Astrocyte (in vitro differentiated cells and primary cell): ENCODE measurements around the gene EXOC5. TPM values are rescaled to one million over a fixed set of nuclear protein-coding genes. Genes with fewer than 3 reads are reported as not detected.

Experiments used
- DNase-seq: peaks from one replicate; pipeline ENCODE4 v3.0.0-alpha.2; 2010; ENCODE audit warnings: low read depth
- FAIRE-seq: peaks from 2 replicates; lab custom pipeline; 2011; peaks lifted over from hg19 to GRCh38; lab: Jason Lieb, UNC
- H2AFZ ChIP-seq: 2 replicates; pipeline ENCODE4 v1.6.0; 2012; ENCODE audit warnings: low read depth, low read length, inconsistent platforms
- H3K27ac ChIP-seq: 2 replicates; pipeline ENCODE4 v1.5.1; 2011; ENCODE audit warnings: low read depth, low read length, inconsistent platforms
- H3K27me3 ChIP-seq: 2 replicates; pipeline ENCODE4 v1.6.0; 2011; ENCODE audit warnings: low read length, inconsistent platforms; ENCODE audit not compliant: insufficient read depth
- H3K36me3 ChIP-seq: 2 replicates; pipeline ENCODE4 v1.5.1; 2011; ENCODE audit warnings: low read length, inconsistent platforms; ENCODE audit not compliant: insufficient read depth
- H3K4me1 ChIP-seq: 2 replicates; pipeline ENCODE4 v1.5.1; 2011; ENCODE audit warnings: low read length, inconsistent platforms; ENCODE audit not compliant: insufficient read depth
- H3K4me2 ChIP-seq: 2 replicates; pipeline ENCODE4 v1.6.0; 2012; ENCODE audit warnings: low read length, inconsistent platforms
- H3K4me3 ChIP-seq: 2 replicates; pipeline ENCODE4 v1.5.1; 2011; ENCODE audit warnings: low read depth, mild to moderate bottlenecking, low read length, inconsistent platforms; ENCODE audit not compliant: insufficient read depth
- H3K79me2 ChIP-seq: 2 replicates; pipeline ENCODE4 v1.6.0; 2012; ENCODE audit warnings: mild to moderate bottlenecking, low read length, inconsistent platforms; ENCODE audit not compliant: insufficient read depth
- H3K9ac ChIP-seq: 2 replicates; pipeline ENCODE4 v1.6.0; 2012; ENCODE audit warnings: mild to moderate bottlenecking, low read length, inconsistent platforms
- H3K9me3 ChIP-seq: 2 replicates; pipeline ENCODE4 v1.5.1; 2012; ENCODE audit warnings: low read depth, mild to moderate bottlenecking, low read length, inconsistent platforms; ENCODE audit not compliant: insufficient read depth
- H4K20me1 ChIP-seq: 2 replicates; pipeline ENCODE4 v1.6.0; 2012; ENCODE audit warnings: low read length, inconsistent platforms; ENCODE audit not compliant: insufficient read depth
- H3K27ac Mint-ChIP-seq: one replicate; pipeline ENCODE4 v1.8.0; 2021; ENCODE audit warnings: mild to moderate bottlenecking, mixed read lengths; ENCODE audit not compliant: unreplicated experiment
- H3K27me3 Mint-ChIP-seq: one replicate; pipeline ENCODE4 v1.8.0; 2021; ENCODE audit warnings: low read depth, mixed read lengths; ENCODE audit not compliant: unreplicated experiment
- H3K36me3 Mint-ChIP-seq: one replicate; pipeline ENCODE4 v1.8.0; 2021; ENCODE audit warnings: low read depth, mixed read lengths; ENCODE audit not compliant: unreplicated experiment
- H3K4me1 Mint-ChIP-seq: one replicate; pipeline ENCODE4 v1.8.0; 2021; ENCODE audit warnings: low read depth, mixed read lengths; ENCODE audit not compliant: unreplicated experiment
- H3K4me3 Mint-ChIP-seq: one replicate; pipeline ENCODE4 v1.8.0; 2021; ENCODE audit warnings: mild to moderate bottlenecking, moderate library complexity, mixed read lengths; ENCODE audit not compliant: unreplicated experiment
- H3K9me3 Mint-ChIP-seq: one replicate; pipeline ENCODE4 v1.8.0; 2021; ENCODE audit warnings: mild to moderate bottlenecking, mixed read lengths; ENCODE audit not compliant: unreplicated experiment
- EZH2 ChIP-seq: IDR thresholded peaks from 2 replicates; pipeline ENCODE4 v1.6.1; 2012; ENCODE audit warnings: mild to moderate bottlenecking, low read length, inconsistent platforms; ENCODE audit not compliant: insufficient read depth
- total RNA-seq: library from RNA; stranded (reverse); gene quantifications from 2 replicates; pipeline ENCODE4 v1.2.1, GENCODE V29; 2021
- TF ChIP-seq, protein P1 (sequence below): IDR thresholded peaks from 2 replicates; pipeline ENCODE4 v1.5.1; 2011; ENCODE audit warnings: low read depth, mild to moderate bottlenecking, inconsistent platforms, low read length, moderate library complexity; ENCODE audit not compliant: insufficient read depth

Gene EXOC5
- total RNA-seq, 1 donor from 2014 or later = 94.2 TPM

GRCh38 chr14:57277062-57277461 lies 8.4 kb upstream of the EXOC5 start:
- Histone ChIP-seq H2AFZ (no peak overlapping the region), H3K79me2 (peaks cover 27% of the 10 kb centered on the region), H4K20me1 (peaks cover 5% of the 10 kb centered on the region), H3K36me3 (peaks cover 3% of the 10 kb centered on the region), H3K4me1 (peaks cover 4% of the 10 kb centered on the region), H3K9me3 (no peaks in the 10 kb centered on the region), H3K27me3 (no peaks in the 10 kb centered on the region), H3K9ac (no peak overlapping the region), H3K4me3 (no peak overlapping the region), H3K4me2 (no peak overlapping the region), H3K27ac (no peak overlapping the region)
- Mint-ChIP-seq H3K27ac (no peak overlapping the region), H3K9me3 (no peaks in the 10 kb centered on the region), H3K4me1 (peaks cover 2% of the 10 kb centered on the region), H3K27me3 (no peaks in the 10 kb centered on the region), H3K4me3 (no peak overlapping the region), H3K36me3 (peaks cover 24% of the 10 kb centered on the region)
- TF ChIP-seq EZH2 = no peak
- TF ChIP-seq, protein P1, sequence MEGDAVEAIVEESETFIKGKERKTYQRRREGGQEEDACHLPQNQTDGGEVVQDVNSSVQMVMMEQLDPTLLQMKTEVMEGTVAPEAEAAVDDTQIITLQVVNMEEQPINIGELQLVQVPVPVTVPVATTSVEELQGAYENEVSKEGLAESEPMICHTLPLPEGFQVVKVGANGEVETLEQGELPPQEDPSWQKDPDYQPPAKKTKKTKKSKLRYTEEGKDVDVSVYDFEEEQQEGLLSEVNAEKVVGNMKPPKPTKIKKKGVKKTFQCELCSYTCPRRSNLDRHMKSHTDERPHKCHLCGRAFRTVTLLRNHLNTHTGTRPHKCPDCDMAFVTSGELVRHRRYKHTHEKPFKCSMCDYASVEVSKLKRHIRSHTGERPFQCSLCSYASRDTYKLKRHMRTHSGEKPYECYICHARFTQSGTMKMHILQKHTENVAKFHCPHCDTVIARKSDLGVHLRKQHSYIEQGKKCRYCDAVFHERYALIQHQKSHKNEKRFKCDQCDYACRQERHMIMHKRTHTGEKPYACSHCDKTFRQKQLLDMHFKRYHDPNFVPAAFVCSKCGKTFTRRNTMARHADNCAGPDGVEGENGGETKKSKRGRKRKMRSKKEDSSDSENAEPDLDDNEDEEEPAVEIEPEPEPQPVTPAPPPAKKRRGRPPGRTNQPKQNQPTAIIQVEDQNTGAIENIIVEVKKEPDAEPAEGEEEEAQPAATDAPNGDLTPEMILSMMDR = no peak
- FAIRE-seq = no peak
- no peak for DNase-seq

GRCh38 chr14:57275023-57275664 lies 6.4 kb upstream of the EXOC5 start:
- Mint-ChIP-seq H3K9me3 (peaks cover 5% of the 10 kb centered on the region), H3K27ac (no peak overlapping the region), H3K4me1 (peaks cover 8% of the 10 kb centered on the region), H3K4me3 (no peak overlapping the region), H3K36me3 (peaks cover 24% of the 10 kb centered on the region), H3K27me3 (no peaks in the 10 kb centered on the region)
- FAIRE-seq (no peak), DNase-seq (peak; percentile 30)
- no peaks in the 10 kb centered on the region for H3K27me3 ChIP-seq
- H3K4me2 ChIP-seq = no peak overlapping the region
- peaks cover 8% of the 10 kb centered on the region for H3K4me1 ChIP-seq
- H2AFZ ChIP-seq = no peak overlapping the region
- H3K36me3 ChIP-seq = peaks cover 3% of the 10 kb centered on the region
- peak overlapping the region; percentile 14 for H3K27ac ChIP-seq
- H3K9ac ChIP-seq = no peak overlapping the region
- H3K9me3 ChIP-seq = no peaks in the 10 kb centered on the region
- H3K4me3 ChIP-seq = no peak overlapping the region
- peaks cover 9% of the 10 kb centered on the region for H4K20me1 ChIP-seq
- peaks cover 46% of the 10 kb centered on the region for H3K79me2 ChIP-seq
- no peak for TF ChIP-seq EZH2
- TF ChIP-seq, protein P1 = no peak

DNA sequence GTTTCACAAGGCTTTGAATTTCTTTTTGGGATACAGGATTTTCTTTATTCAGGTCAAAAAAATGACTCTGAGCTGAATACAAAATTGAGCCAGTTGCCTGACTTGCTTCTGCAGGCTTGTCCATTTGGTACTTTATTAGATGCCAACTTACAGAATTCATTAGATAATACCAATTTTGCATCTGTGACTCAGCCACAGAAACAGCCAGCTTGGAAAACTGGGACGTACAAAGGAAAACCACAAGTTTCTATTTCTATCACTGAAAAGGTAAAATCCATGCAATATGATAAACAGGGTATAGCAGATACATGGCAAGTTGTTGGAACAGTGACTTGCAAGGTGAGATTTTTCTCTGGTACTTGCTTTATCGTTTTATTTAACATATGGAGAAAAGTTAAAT lies 5.8 kb upstream of the EXOC5 start:
- Mint-ChIP-seq H3K9me3 (peaks cover 6% of the 10 kb centered on the region), H3K27ac (no peak overlapping the region), H3K4me3 (no peak overlapping the region), H3K36me3 (peaks cover 24% of the 10 kb centered on the region), H3K27me3 (no peaks in the 10 kb centered on the region), H3K4me1 (peaks cover 8% of the 10 kb centered on the region)
- no peak overlapping the region for H3K27ac ChIP-seq
- no peak overlapping the region for H3K9ac ChIP-seq
- H2AFZ ChIP-seq = no peak overlapping the region
- H3K36me3 ChIP-seq = peaks cover 3% of the 10 kb centered on the region
- no peaks in the 10 kb centered on the region for H3K27me3 ChIP-seq
- no peak for FAIRE-seq
- TF ChIP-seq, protein P1 = no peak
- no peak for TF ChIP-seq EZH2
- peak; percentile 51 for DNase-seq
- no peak overlapping the region for H3K4me3 ChIP-seq
- H3K79me2 ChIP-seq = peaks cover 51% of the 10 kb centered on the region
- H3K9me3 ChIP-seq = no peaks in the 10 kb centered on the region
- no peak overlapping the region for H3K4me2 ChIP-seq
- H3K4me1 ChIP-seq = peaks cover 8% of the 10 kb centered on the region
- H4K20me1 ChIP-seq = peaks cover 9% of the 10 kb centered on the region
